PC-9 (cell line): ENCODE results near the gene CEP83. TPM values are rescaled to one million over a fixed set of nuclear protein-coding genes. Genes with fewer than 3 reads are reported as not detected.

Experiments
- BruUV-seq: library from RNA; stranded (reverse); fragments of 400-500 nt; replicated peaks from 2 replicates; lab custom pipeline; 2021; lab: Mats Ljungman, UMichigan
- CTCF ChIA-PET: fragments of 300-600 bp; sonication (Branson Sonifier 250); formaldehyde crosslinking; loops from one replicate; lab custom pipeline; 2022; ENCODE audit warnings: antibody characterized with exemption; lab: Charles Lee
- POLR2A ChIA-PET: fragments of 300-600 bp; sonication (Branson Sonifier 250); formaldehyde crosslinking; loops from one replicate; lab custom pipeline; 2022; ENCODE audit warnings: antibody characterized with exemption; ENCODE audit not compliant: unreplicated experiment; lab: Charles Lee
- DNase-seq, 2 experiments: peaks; one replicate each; pipeline versions ENCODE4 v3.0.0 to v3.0.0-alpha.2; 2015 to 2022; ENCODE audit warnings: mixed read lengths in 1 of 2
- H2AFZ ChIP-seq: fragments of 200-600 bp; sonication (generic); 2 replicates; pipeline ENCODE4 v1.8.1; 2017; ENCODE audit warnings: antibody characterized with exemption
- H3F3A ChIP-seq: fragments of 200-600 bp; sonication (generic); 2 replicates; pipeline ENCODE4 v1.8.1; 2017; ENCODE audit warnings: antibody characterized with exemption, mild to moderate bottlenecking, low read depth; ENCODE audit not compliant: insufficient read depth
- H3K27ac ChIP-seq: fragments of 200-600 bp; sonication (generic); 2 replicates; pipeline ENCODE4 v1.6.1; 2016; ENCODE audit warnings: mixed run types
- H3K27me3 ChIP-seq: fragments of 200-600 bp; sonication (generic); 2 replicates; pipeline ENCODE4 v1.6.1; 2016; ENCODE audit warnings: low read depth, mixed run types; ENCODE audit not compliant: insufficient read depth
- H3K36me3 ChIP-seq: fragments of 200-600 bp; sonication (generic); 2 replicates; pipeline ENCODE4 v1.6.1; 2016; ENCODE audit warnings: low read depth, mixed run types
- H3K4me1 ChIP-seq: fragments of 200-600 bp; sonication (generic); replicated peaks from 2 replicates; pipeline ENCODE4 v1.6.1; 2016; ENCODE audit warnings: mixed run types; ENCODE audit not compliant: insufficient read depth
- H3K4me2 ChIP-seq: fragments of 200-600 bp; sonication (generic); 2 replicates; pipeline ENCODE4 v1.6.1; 2017; ENCODE audit warnings: mixed run types
- H3K4me3 ChIP-seq: fragments of 200-600 bp; sonication (generic); 2 replicates; pipeline ENCODE4 v1.6.1; 2016; ENCODE audit warnings: mixed run types
- H3K79me2 ChIP-seq: fragments of 200-600 bp; sonication (generic); 2 replicates; pipeline ENCODE4 v1.6.1; 2017; ENCODE audit warnings: low read depth, mixed run types
- H3K9me2 ChIP-seq: fragments of 200-600 bp; sonication (generic); 2 replicates; pipeline ENCODE4 v1.8.1; 2017; ENCODE audit warnings: mild to moderate bottlenecking; ENCODE audit not compliant: insufficient read depth
- H3K9me3 ChIP-seq: fragments of 200-600 bp; sonication (generic); 2 replicates; pipeline ENCODE4 v1.8.1; 2016; ENCODE audit warnings: low read depth; ENCODE audit not compliant: insufficient read depth
- H4K20me1 ChIP-seq: fragments of 200-600 bp; sonication (generic); 2 replicates; pipeline ENCODE4 v1.8.1; 2017; ENCODE audit not compliant: insufficient read depth
- EZH2 ChIP-seq: fragments of 200-600 bp; sonication (generic); IDR thresholded peaks from 2 replicates; pipeline ENCODE4 v1.8.0; 2017; ENCODE audit warnings: antibody characterized with exemption, low read depth
- intact Hi-C: fragments of 100-400 bp; cut with micrococcal nuclease; formaldehyde crosslinking; loops from one replicate; pipeline ENCODE4 v1.10.0; 2022; ENCODE audit not compliant: unreplicated experiment
- total RNA-seq: library from RNA; stranded (reverse); gene quantifications from 2 replicates; pipeline ENCODE4 v1.2.3, GENCODE V29; 2021
- TF ChIP-seq, protein P1 (sequence below): fragments of 200-600 bp; sonication (generic); conservative IDR thresholded peaks from 2 replicates; pipeline ENCODE4 v1.6.1; 2017; ENCODE audit warnings: mixed run types, antibody characterized with exemption, mild to moderate bottlenecking, moderate library complexity

CEP83 gene
- total RNA-seq, 1 experiment from 2014 or later, result 19.6 TPM

DNA sequence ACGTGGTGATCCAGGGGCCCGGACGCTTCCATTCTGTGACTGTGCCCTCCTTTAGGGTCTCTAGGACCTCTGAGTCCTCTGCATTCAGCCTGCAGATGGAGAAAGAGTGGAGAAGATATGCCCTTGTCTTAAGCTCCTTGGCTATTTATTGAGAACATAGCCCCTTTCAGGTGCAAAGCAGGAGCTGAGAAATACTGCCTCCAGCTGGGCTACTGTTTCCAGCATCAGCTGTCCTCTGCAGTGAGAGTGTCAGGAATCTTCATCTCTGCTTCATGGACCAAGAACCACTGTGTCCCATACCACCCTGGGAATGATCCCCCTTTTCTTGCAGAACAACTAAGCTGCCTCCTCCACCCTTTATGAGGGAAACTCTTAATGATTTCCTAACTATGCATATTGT is 47.8 kb upstream of the CEP83 start:
- Histone ChIP-seq H3K4me1 (no peaks in the 10 kb centered on the region), H3K27ac (no peak overlapping the region), H3K4me2 (no peak overlapping the region), H3K36me3 (no peaks in the 10 kb centered on the region), H3F3A (no peaks in the 10 kb centered on the region), H2AFZ (no peak overlapping the region), H3K27me3 (no peaks in the 10 kb centered on the region), H4K20me1 (no peaks in the 10 kb centered on the region), H3K4me3 (no peak overlapping the region), H3K9me2 (no peaks in the 10 kb centered on the region), H3K9me3 (no peaks in the 10 kb centered on the region), H3K79me2 (no peaks in the 10 kb centered on the region)
- TF ChIP-seq, protein P1, sequence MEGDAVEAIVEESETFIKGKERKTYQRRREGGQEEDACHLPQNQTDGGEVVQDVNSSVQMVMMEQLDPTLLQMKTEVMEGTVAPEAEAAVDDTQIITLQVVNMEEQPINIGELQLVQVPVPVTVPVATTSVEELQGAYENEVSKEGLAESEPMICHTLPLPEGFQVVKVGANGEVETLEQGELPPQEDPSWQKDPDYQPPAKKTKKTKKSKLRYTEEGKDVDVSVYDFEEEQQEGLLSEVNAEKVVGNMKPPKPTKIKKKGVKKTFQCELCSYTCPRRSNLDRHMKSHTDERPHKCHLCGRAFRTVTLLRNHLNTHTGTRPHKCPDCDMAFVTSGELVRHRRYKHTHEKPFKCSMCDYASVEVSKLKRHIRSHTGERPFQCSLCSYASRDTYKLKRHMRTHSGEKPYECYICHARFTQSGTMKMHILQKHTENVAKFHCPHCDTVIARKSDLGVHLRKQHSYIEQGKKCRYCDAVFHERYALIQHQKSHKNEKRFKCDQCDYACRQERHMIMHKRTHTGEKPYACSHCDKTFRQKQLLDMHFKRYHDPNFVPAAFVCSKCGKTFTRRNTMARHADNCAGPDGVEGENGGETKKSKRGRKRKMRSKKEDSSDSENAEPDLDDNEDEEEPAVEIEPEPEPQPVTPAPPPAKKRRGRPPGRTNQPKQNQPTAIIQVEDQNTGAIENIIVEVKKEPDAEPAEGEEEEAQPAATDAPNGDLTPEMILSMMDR, result no peak
- TF ChIP-seq EZH2, result no peak
- BruUV-seq, result no TSS peak
- intact Hi-C loops, result no loop called here
- ChIA-PET POLR2A (no interaction called here), CTCF (no interaction called here)
- no peak for DNase-seq

DNA sequence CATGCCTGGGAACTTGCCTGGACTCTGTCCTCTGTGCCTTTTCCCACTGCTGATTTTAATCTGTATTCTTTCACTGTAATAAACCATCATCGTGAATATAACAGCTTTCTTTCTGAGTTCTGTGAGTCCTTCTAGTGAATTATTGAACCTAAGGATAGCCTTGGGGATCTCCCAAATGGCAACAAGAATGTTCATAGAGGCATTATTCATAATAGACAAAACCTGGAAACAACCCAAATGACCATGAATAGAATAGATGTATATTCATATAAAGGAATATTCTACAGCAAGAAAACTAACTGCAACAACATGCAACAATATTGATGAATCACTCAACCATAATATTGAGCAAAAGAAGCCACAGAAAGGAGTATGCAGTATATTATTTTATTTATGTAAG is 44.7 kb upstream of the CEP83 start:
- CTCF ChIA-PET, result no interaction called here

DNA sequence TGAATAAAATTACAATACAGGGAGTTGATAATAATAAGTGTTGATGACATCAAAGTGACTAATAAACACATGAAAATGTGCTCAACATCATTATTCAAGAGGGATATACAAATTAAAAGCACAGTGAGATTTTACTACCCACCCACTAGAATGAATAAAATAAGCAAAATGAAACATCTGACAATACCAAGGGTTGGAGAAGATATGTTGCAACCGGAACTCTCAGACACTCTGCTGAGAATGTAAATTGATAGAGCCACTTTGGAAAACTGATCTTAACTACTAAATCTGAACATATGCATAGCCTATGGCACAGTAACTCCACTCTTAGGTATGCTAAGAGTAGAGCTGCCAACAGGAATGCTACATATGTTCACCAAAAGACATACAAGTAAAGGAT is 44.0 kb upstream of the CEP83 start:
- POLR2A ChIA-PET, result no interaction called here
- Histone ChIP-seq H4K20me1 (no peaks in the 10 kb centered on the region), H3K4me1 (no peaks in the 10 kb centered on the region), H3K4me2 (no peak overlapping the region), H2AFZ (no peak overlapping the region), H3K27me3 (no peaks in the 10 kb centered on the region), H3K27ac (no peak overlapping the region), H3F3A (no peaks in the 10 kb centered on the region), H3K4me3 (no peak overlapping the region), H3K36me3 (no peaks in the 10 kb centered on the region), H3K79me2 (no peaks in the 10 kb centered on the region), H3K9me3 (no peaks in the 10 kb centered on the region; the same call in 1 of the 2 replicates), H3K9me2 (no peaks in the 10 kb centered on the region)
- no peak for DNase-seq
- CTCF ChIA-PET, result no interaction called here
- TF ChIP-seq, protein P1, result no peak
- TF ChIP-seq EZH2, result no peak
- intact Hi-C loops, result no loop called here
- BruUV-seq, result no TSS peak

More for the DNA sequence above, 44.7 kb upstream of the CEP83 start:
- H3K4me2 ChIP-seq, result no peak overlapping the region
- no peak overlapping the region for H2AFZ ChIP-seq
- no peaks in the 10 kb centered on the region for H3K27me3 ChIP-seq
- BruUV-seq, result no TSS peak
- no peaks in the 10 kb centered on the region for H3K4me1 ChIP-seq
- DNase-seq, result no peak
- H4K20me1 ChIP-seq, result no peaks in the 10 kb centered on the region
- H3K4me3 ChIP-seq, result no peak overlapping the region
- H3K9me3 ChIP-seq, result no peaks in the 10 kb centered on the region; the same call in 1 of the 2 replicates
- no peaks in the 10 kb centered on the region for H3K79me2 ChIP-seq
- POLR2A ChIA-PET, result no interaction called here
- H3K36me3 ChIP-seq, result no peaks in the 10 kb centered on the region
- no peaks in the 10 kb centered on the region for H3K9me2 ChIP-seq
- no peaks in the 10 kb centered on the region for H3F3A ChIP-seq
- TF ChIP-seq, protein P1, result no peak
- TF ChIP-seq EZH2, result no peak
- no peak overlapping the region for H3K27ac ChIP-seq
- intact Hi-C loops, result no loop called here
